ENCODE data around the gene TBCB. TPM values are rescaled to one million over a fixed set of nuclear protein-coding genes. Genes with fewer than 3 reads are reported as not detected.

TBCB gene
- total and polyA plus RNA-seq, 2 experiments from 2014 or later = 123 to 149 TPM

DNA sequence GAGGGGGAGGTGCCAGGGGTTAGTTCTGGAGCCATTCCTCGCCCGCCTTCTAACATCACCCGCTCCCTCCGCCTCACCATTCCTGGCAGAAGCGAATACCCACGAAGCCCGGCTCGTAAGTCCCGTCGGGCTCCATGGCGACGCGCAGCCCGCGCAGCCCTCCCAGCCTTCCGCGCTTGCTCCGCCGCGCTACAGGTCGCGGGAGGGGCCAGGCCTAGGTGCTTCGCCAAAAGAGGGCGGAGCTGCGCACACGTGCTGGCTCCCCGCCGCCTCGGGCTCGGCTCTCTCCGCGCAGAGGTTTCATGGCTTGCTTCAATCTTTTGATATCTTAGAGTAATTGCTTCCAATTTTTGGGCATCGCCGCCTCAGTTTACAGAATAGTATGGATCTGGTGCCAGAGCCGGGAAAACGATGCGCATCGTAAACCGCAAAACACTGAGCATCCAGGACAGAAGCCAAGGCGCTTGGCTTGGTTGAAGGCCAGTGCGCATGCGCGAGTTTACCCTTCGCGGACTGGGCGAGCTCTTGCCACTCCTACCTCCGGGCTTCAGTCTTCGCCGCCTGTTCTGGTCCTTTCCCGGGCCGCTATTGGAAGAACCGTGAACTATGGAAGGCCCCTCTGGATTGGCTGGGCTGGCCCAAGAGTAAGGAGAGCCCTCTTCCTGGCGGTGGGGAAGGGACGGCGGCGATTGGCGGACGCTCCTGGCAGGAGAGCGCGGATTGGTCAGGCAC is 381 bp upstream of the TBCB start, which contains the start of gene POLR2I:
Gene POLR2I, minus strand, starts transcription at position 155 of the 732 bp plus-strand sequence. Its CDS starts 19 bp downstream, at position 136.
- DNase-seq (ENCODE audit: low spot score) = peak; percentile 99
- Histone ChIP-seq H3K4me3 (peak within 1 kb of the TSS; percentile 79), H3K9me3 (ENCODE audit: low read depth) (no peaks in the 10 kb centered on the region), H3K4me2 (peak within 1 kb of the TSS; percentile 86), H3K27ac (peak within 1 kb of the TSS; percentile 68), H3K36me3 (replicated peaks; ENCODE audit: insufficient read depth, low read depth) (no peaks in the 10 kb centered on the region), H3K27me3 (no peaks in the 10 kb centered on the region), H3K79me2 (peaks cover 32% of the 10 kb centered on the region), H4K20me1 (ENCODE audit: insufficient read depth, poor library complexity, severe bottlenecking) (no peaks in the 10 kb centered on the region), H2AFZ (peak within 1 kb of the TSS; percentile 76), H3K4me1 (ENCODE audit: insufficient read depth) (peaks cover 12% of the 10 kb centered on the region), H3K9me2 (replicated peaks; ENCODE audit: insufficient read depth) (no peaks in the 10 kb centered on the region)
- under 1% methylated on average over 54 of the region's 60 CpGs for WGBS (ENCODE audit: low lambda C conversion rate, missing lambda C conversion rate)
- TF ChIP-seq, protein P1, sequence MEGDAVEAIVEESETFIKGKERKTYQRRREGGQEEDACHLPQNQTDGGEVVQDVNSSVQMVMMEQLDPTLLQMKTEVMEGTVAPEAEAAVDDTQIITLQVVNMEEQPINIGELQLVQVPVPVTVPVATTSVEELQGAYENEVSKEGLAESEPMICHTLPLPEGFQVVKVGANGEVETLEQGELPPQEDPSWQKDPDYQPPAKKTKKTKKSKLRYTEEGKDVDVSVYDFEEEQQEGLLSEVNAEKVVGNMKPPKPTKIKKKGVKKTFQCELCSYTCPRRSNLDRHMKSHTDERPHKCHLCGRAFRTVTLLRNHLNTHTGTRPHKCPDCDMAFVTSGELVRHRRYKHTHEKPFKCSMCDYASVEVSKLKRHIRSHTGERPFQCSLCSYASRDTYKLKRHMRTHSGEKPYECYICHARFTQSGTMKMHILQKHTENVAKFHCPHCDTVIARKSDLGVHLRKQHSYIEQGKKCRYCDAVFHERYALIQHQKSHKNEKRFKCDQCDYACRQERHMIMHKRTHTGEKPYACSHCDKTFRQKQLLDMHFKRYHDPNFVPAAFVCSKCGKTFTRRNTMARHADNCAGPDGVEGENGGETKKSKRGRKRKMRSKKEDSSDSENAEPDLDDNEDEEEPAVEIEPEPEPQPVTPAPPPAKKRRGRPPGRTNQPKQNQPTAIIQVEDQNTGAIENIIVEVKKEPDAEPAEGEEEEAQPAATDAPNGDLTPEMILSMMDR (IDR thresholded peaks at IDR 0.05; ENCODE audit: poor library complexity) = no peak
- TF ChIP-seq EZH2 (IDR thresholded peaks at IDR 0.05; ENCODE audit: borderline replicate concordance) (no peak), EZH2phosphoT487 (IDR thresholded peaks at IDR 0.05; ENCODE audit: low read depth, severe bottlenecking, unreplicated experiment) (no peak)

DNA sequence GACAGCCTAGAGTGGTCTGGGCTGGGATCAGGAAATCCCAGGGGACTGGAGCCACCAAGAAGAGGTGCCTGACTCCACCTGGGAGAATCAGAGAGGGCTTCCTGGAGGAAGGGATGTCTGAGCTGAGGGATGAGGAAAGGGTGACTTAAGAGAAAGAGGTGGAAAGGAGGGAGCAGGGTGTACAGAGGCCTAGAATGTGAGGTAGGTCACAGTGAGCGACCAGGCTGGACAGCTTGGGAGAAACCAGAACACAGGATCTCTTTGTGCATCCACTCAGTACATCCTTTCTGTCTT is 1.0 kb downstream of the TBCB start:
- no peaks in the 10 kb centered on the region for H3K27me3 ChIP-seq
- no peaks in the 10 kb centered on the region for H3K9me2 ChIP-seq (replicated peaks; ENCODE audit: insufficient read depth)
- DNase-seq (ENCODE audit: low spot score) = no peak
- H3K9me3 ChIP-seq (ENCODE audit: low read depth) = no peaks in the 10 kb centered on the region
- peak overlapping the region; percentile 86 for H3K4me2 ChIP-seq
- peak overlapping the region; percentile 54 for H3K27ac ChIP-seq
- peak overlapping the region; percentile 29 for H3K4me3 ChIP-seq
- no peaks in the 10 kb centered on the region for H3K36me3 ChIP-seq (replicated peaks; ENCODE audit: insufficient read depth, low read depth)
- no peaks in the 10 kb centered on the region for H4K20me1 ChIP-seq (ENCODE audit: insufficient read depth, poor library complexity, severe bottlenecking)
- H3K79me2 ChIP-seq = peaks cover 32% of the 10 kb centered on the region
- peak overlapping the region; percentile 18 for H2AFZ ChIP-seq
- TF ChIP-seq, protein P1 (IDR thresholded peaks at IDR 0.05; ENCODE audit: poor library complexity) = no peak
- TF ChIP-seq EZH2phosphoT487 (IDR thresholded peaks at IDR 0.05; ENCODE audit: low read depth, severe bottlenecking, unreplicated experiment) (no peak), EZH2 (IDR thresholded peaks at IDR 0.05; ENCODE audit: borderline replicate concordance) (no peak)
- WGBS (ENCODE audit: low lambda C conversion rate, missing lambda C conversion rate) = 94% methylated on average over 1 of the region's 1 CpG
- peaks cover 12% of the 10 kb centered on the region for H3K4me1 ChIP-seq (ENCODE audit: insufficient read depth)

DNA sequence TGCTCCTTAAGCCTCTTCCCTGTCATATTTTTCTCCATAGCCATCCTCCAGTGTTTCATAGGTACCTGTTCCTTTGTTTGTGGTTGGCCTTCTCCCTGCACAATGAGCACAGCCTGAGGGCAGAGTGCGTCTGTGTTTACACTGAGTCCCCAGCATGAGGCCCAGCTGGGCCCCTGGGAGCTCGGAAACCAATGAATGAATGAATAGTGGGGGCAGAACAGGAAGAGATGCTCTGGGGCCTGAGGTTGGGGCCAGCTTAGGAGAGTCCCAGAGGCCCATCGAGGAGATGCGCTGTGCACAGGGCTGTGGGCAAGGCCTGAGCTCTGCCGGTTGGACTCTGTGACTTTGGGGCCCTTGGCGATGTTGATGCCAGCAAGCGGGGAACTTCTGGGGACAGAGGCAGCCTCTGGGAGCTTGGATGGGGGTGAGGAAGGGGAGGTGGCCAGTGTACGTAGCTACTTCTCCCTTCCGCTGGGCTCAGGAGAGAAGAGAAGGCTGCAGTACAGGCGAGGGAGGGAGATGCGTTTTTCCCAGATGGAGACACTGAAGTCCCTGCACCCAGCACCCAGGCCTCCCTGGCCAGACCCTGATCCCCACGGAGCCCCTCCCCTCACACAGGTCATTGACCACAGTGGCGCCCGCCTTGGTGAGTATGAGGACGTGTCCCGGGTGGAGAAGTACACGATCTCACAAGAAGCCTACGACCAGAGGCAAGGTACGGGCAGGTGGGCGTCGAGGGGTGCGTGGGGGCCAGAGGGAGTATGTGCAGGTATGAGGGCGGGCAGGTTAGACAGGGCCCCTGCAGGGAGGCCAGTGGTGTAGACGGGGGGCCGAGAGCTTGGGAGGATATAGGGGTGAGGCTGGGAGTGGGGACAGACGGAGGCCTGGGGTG is 5.1 kb downstream of the TBCB start:
- DNase-seq (ENCODE audit: low spot score) = no peak
- TF ChIP-seq EZH2phosphoT487 (IDR thresholded peaks at IDR 0.05; ENCODE audit: low read depth, severe bottlenecking, unreplicated experiment) = no peak
- no peak for TF ChIP-seq EZH2 (IDR thresholded peaks at IDR 0.05; ENCODE audit: borderline replicate concordance)
- TF ChIP-seq, protein P1 (IDR thresholded peaks at IDR 0.05; ENCODE audit: poor library complexity) = no peak
- peaks cover 22% of the 10 kb centered on the region for H3K79me2 ChIP-seq

More for the DNA sequence above, 5.1 kb downstream of the TBCB start:
- Histone ChIP-seq H2AFZ (no peak overlapping the region), H4K20me1 (ENCODE audit: insufficient read depth, poor library complexity, severe bottlenecking) (no peaks in the 10 kb centered on the region), H3K9me3 (ENCODE audit: low read depth) (no peaks in the 10 kb centered on the region), H3K4me3 (no peak overlapping the region), H3K4me2 (no peak overlapping the region), H3K27me3 (no peaks in the 10 kb centered on the region), H3K36me3 (replicated peaks; ENCODE audit: insufficient read depth, low read depth) (no peaks in the 10 kb centered on the region), H3K9me2 (replicated peaks; ENCODE audit: insufficient read depth) (no peaks in the 10 kb centered on the region), H3K4me1 (ENCODE audit: insufficient read depth) (peaks cover 7% of the 10 kb centered on the region), H3K27ac (no peak overlapping the region)
- 89% methylated on average over 23 of the region's 26 CpGs for WGBS (ENCODE audit: low lambda C conversion rate, missing lambda C conversion rate)
